DND-41 (cell line): ENCODE results near the gene USP28.

Experiments
- ATAC-seq: fragments of 200-7000 bp; cut with Tn5 transposase; 3 replicates; pipeline ENCODE4 v1.9.1; 2021; ENCODE audit warnings: low read depth; ENCODE audit not compliant: insufficient read depth
- DNase-seq: peaks from one replicate; pipeline ENCODE4 v3.0.0-alpha.2; 2020
- H2AFZ ChIP-seq: 2 replicates; pipeline ENCODE4 v1.6.0; 2012; ENCODE audit warnings: low read depth, low read length
- H3K27ac ChIP-seq: 2 replicates; pipeline ENCODE4 v1.5.1; 2012; ENCODE audit warnings: low read length, inconsistent platforms
- H3K27me3 ChIP-seq: fragments of 200-600 bp; sonication (generic); 2 replicates; pipeline ENCODE4 v1.6.0; 2012; ENCODE audit warnings: low read length, mild to moderate bottlenecking, inconsistent platforms; ENCODE audit not compliant: insufficient read depth, poor library complexity
- H3K36me3 ChIP-seq: 2 replicates; pipeline ENCODE4 v1.5.1; 2012; ENCODE audit warnings: low read length, inconsistent platforms; ENCODE audit not compliant: insufficient read depth
- H3K4me1 ChIP-seq: 2 replicates; pipeline ENCODE4 v1.5.1; 2012; ENCODE audit warnings: mild to moderate bottlenecking, low read length; ENCODE audit not compliant: insufficient read depth
- H3K4me2 ChIP-seq: 2 replicates; pipeline ENCODE4 v1.6.0; 2012; ENCODE audit warnings: mild to moderate bottlenecking, moderate library complexity, low read length, inconsistent platforms; ENCODE audit not compliant: insufficient read depth
- H3K4me3 ChIP-seq, 2 experiments: fragments of 200-600 bp in 1 of 2; shearing (Covaris generic) in 1 of 2; 2 replicates each; pipeline ENCODE4 v1.5.1; 2012 to 2016; ENCODE audit warnings: inconsistent platforms in 2 of 2, low read length in 2 of 2, mild to moderate bottlenecking in 2 of 2, low read depth in 1 of 2, moderate library complexity in 1 of 2
- H3K79me2 ChIP-seq: 2 replicates; pipeline ENCODE4 v1.6.0; 2012; ENCODE audit warnings: low read length, inconsistent platforms; ENCODE audit not compliant: insufficient read depth
- H3K9ac ChIP-seq: 2 replicates; pipeline ENCODE4 v1.6.0; 2012; ENCODE audit warnings: low read depth, mild to moderate bottlenecking, inconsistent platforms, low read length, moderate library complexity
- H3K9me3 ChIP-seq: 2 replicates; pipeline ENCODE4 v1.5.1; 2012; ENCODE audit warnings: low read length, moderate library complexity, mild to moderate bottlenecking, inconsistent platforms; ENCODE audit not compliant: insufficient read depth, severe bottlenecking
- H4K20me1 ChIP-seq: 2 replicates; pipeline ENCODE4 v1.6.0; 2012; ENCODE audit warnings: low read length; ENCODE audit not compliant: insufficient read depth
- EZH2 ChIP-seq: IDR thresholded peaks from 3 replicates; pipeline ENCODE4 v1.6.1; 2012; ENCODE audit warnings: borderline replicate concordance, low read depth, mild to moderate bottlenecking, moderate library complexity, low read length, inconsistent platforms; ENCODE audit not compliant: severe bottlenecking
- TF ChIP-seq, protein P1 (sequence below): IDR thresholded peaks from 2 replicates; pipeline ENCODE4 v1.5.1; 2012; ENCODE audit warnings: borderline replicate concordance, low read length, moderate library complexity, mild to moderate bottlenecking; ENCODE audit not compliant: poor library complexity, severe bottlenecking; ENCODE audit errors: extremely low read depth

The USP28 gene

DNA sequence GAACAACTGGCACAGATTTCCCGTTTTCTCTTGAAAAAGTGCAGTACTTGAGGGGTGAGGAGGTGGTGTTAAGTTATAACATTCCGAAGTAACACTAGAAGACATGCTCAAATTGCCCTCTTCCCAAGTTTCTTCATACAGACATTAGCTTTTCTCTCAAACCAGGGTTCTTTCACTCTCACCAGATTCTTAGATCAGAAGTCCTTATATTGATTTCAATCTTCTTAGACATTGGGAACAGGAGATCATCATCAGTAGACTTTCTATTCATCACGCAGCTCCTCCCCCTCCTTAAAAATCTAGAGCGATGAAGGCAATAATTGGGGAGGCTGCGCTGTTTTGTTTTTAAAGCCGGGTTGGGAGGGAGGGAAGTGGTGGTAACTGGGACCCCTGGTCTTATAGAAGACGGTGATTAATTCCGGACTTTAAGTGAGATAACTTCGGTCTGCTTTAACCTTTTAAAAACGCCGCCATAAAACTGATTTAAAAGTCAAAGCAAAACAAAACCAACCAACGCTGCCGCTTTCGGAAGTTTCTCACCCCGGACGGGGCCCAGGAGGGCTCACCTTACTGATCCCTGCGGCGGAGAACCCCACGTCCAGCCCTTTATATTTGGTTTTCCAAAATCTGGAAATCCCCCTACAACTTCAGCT, 665 bp downstream of the USP28 start:
- DNase-seq = peak; percentile 10
- Histone ChIP-seq H3K9ac (peak overlapping the region; percentile 76), H3K27ac (peak overlapping the region; percentile 71), H3K27me3 (no peaks in the 10 kb centered on the region), H3K36me3 (no peaks in the 10 kb centered on the region; the same call in 1 of the 2 replicates), H2AFZ (peak overlapping the region; percentile 98), H4K20me1 (peaks cover 4% of the 10 kb centered on the region; the same call in 1 of the 2 replicates), H3K79me2 (peaks cover 6% of the 10 kb centered on the region), H3K4me2 (peak overlapping the region; percentile 96), H3K9me3 (no peaks in the 10 kb centered on the region), H3K4me3 (peak overlapping the region; percentile 80 to 89; a peak in 3 of 4 replicates), H3K4me1 (peaks cover 44% of the 10 kb centered on the region)
- TF ChIP-seq, protein P1, sequence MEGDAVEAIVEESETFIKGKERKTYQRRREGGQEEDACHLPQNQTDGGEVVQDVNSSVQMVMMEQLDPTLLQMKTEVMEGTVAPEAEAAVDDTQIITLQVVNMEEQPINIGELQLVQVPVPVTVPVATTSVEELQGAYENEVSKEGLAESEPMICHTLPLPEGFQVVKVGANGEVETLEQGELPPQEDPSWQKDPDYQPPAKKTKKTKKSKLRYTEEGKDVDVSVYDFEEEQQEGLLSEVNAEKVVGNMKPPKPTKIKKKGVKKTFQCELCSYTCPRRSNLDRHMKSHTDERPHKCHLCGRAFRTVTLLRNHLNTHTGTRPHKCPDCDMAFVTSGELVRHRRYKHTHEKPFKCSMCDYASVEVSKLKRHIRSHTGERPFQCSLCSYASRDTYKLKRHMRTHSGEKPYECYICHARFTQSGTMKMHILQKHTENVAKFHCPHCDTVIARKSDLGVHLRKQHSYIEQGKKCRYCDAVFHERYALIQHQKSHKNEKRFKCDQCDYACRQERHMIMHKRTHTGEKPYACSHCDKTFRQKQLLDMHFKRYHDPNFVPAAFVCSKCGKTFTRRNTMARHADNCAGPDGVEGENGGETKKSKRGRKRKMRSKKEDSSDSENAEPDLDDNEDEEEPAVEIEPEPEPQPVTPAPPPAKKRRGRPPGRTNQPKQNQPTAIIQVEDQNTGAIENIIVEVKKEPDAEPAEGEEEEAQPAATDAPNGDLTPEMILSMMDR = no peak
- TF ChIP-seq EZH2 = no peak
- peak; percentile 44 for ATAC-seq

DNA sequence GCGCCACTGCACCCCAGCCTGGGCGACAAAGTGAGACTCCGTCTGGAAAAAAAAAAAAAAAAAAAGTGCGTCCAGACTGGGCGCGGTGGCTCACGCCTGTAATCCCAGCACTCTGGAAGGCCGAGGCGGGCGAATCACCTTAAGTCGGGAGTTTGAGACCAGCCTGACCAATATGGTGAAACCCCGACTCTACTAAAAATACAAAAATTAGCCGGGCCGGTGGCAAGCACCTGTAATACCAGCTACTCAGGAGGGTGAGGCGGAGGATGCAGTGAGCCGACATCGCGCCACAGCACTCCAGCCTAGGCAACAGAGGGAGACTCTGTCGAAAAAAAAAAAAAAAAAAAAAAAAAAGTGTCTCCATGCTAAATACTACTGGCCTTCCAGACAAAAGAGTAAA, 1.3 kb downstream of the USP28 start:
- peak overlapping the region; percentile 76 for H3K9ac ChIP-seq
- no peak for DNase-seq
- peaks cover 6% of the 10 kb centered on the region for H3K79me2 ChIP-seq

GRCh38 chr11:113873236-113873626, 2.1 kb downstream of the USP28 start:
- no peak for DNase-seq
- Histone ChIP-seq H3K9ac (no peak overlapping the region), H3K4me3 (no peak overlapping the region), H3K27ac (no peak overlapping the region), H3K4me1 (peaks cover 44% of the 10 kb centered on the region), H3K36me3 (no peaks in the 10 kb centered on the region; the same call in 1 of the 2 replicates), H3K79me2 (peaks cover 6% of the 10 kb centered on the region), H2AFZ (no peak overlapping the region), H4K20me1 (peaks cover 7% of the 10 kb centered on the region; the same call in 1 of the 2 replicates), H3K27me3 (no peaks in the 10 kb centered on the region), H3K9me3 (no peaks in the 10 kb centered on the region), H3K4me2 (peak overlapping the region; percentile 96)
- no peak for TF ChIP-seq EZH2
- TF ChIP-seq, protein P1 = no peak
- no peak for ATAC-seq

More for the DNA sequence above, 1.3 kb downstream of the USP28 start:
- no peaks in the 10 kb centered on the region for H3K9me3 ChIP-seq
- H3K4me2 ChIP-seq = peak overlapping the region; percentile 96
- H2AFZ ChIP-seq = peak overlapping the region; percentile 98; the same call in 1 of the 2 replicates
- TF ChIP-seq, protein P1 = no peak
- no peak for TF ChIP-seq EZH2
- ATAC-seq = no peak
- H3K27me3 ChIP-seq = no peaks in the 10 kb centered on the region
- peaks cover 44% of the 10 kb centered on the region for H3K4me1 ChIP-seq
- peak overlapping the region; percentile 80 to 89; a peak in 3 of 4 replicates for H3K4me3 ChIP-seq
- no peaks in the 10 kb centered on the region; the same call in 1 of the 2 replicates for H3K36me3 ChIP-seq
- no peak overlapping the region; the same call in 1 of the 2 replicates for H3K27ac ChIP-seq
- H4K20me1 ChIP-seq = peaks cover 7% of the 10 kb centered on the region; the same call in 1 of the 2 replicates
